GM12878 (cell line): Measurements from ENCODE around the gene SRRD. TPM values are rescaled to one million over a fixed set of nuclear protein-coding genes. Genes with fewer than 3 reads are reported as not detected.

Experiments
- ATAC-seq: fragments of 200-7000 bp; cut with Tn5 transposase; 3 replicates; pipeline ENCODE4 v1.9.1; 2020; ENCODE audit warnings: mild to moderate bottlenecking, moderate library complexity
- BruUV-seq: library from RNA; stranded (reverse); fragments of 400-500 nt; replicated peaks from 2 replicates; lab custom pipeline; 2021; lab: Mats Ljungman, UMichigan
- CTCF ChIA-PET: fragments of 300-600 bp; sonication (Branson Sonifier 250); formaldehyde crosslinking; extraction: SDS; loops from one replicate; lab custom pipeline; 2021; ENCODE audit warnings: inconsistent platforms; lab: Yijun Ruan, JAX
- POLR2A ChIA-PET: fragments of 350-600 bp; formaldehyde crosslinking; extraction: SDS; loops from one replicate; lab custom pipeline; 2021; ENCODE audit warnings: inconsistent platforms; lab: Charles Lee
- RAD21 ChIA-PET: fragments of 300-600 bp; sonication (Branson Sonifier 250); formaldehyde crosslinking; loops from one replicate; lab custom pipeline; 2023; ENCODE audit warnings: antibody characterized with exemption; ENCODE audit not compliant: unreplicated experiment; lab: Charles Lee
- SMC1A ChIA-PET: fragments of 300-600 bp; sonication (Branson Sonifier 250); formaldehyde crosslinking; loops from one replicate; lab custom pipeline; 2023; ENCODE audit not compliant: unreplicated experiment, uncharacterized antibody; lab: Charles Lee
- DNase-seq: peaks from one replicate; pipeline ENCODE4 v3.0.0-alpha.2; 2011; ENCODE audit warnings: low read depth, low spot score
- FAIRE-seq: peaks from 3 replicates; lab custom pipeline; 2011; peaks lifted over from hg19 to GRCh38; lab: Jason Lieb, UNC
- H2AFZ ChIP-seq: 2 replicates; pipeline ENCODE4 v1.6.0; 2011; ENCODE audit warnings: low read depth, low read length, control low read depth; ENCODE audit not compliant: control insufficient read depth
- H3K27ac ChIP-seq: 2 replicates; pipeline ENCODE4 v1.5.1; 2011; ENCODE audit warnings: control low read depth; ENCODE audit not compliant: control insufficient read depth, insufficient read depth
- H3K27me3 ChIP-seq, 2 experiments: replicated peaks in 1 of 2; 2 replicates each; pipeline versions ENCODE4 v1.6.0 to v1.6.1; 2011; ENCODE audit warnings: low read length in 1 of 2; ENCODE audit not compliant: control insufficient read depth in 2 of 2, insufficient read depth in 2 of 2
- H3K36me3 ChIP-seq, 2 experiments: 2 replicates each; pipeline ENCODE4 v1.5.1; 2011; ENCODE audit warnings: low read length in 1 of 2; ENCODE audit not compliant: control insufficient read depth in 2 of 2, insufficient read depth in 2 of 2
- H3K4me1 ChIP-seq: 2 replicates; pipeline ENCODE4 v1.6.1; 2011; ENCODE audit warnings: mild to moderate bottlenecking, low read length, moderate library complexity, mixed read lengths; ENCODE audit not compliant: control insufficient read depth, insufficient read depth
- H3K4me2 ChIP-seq: 2 replicates; pipeline ENCODE4 v1.6.0; 2011; ENCODE audit warnings: control low read depth; ENCODE audit not compliant: control insufficient read depth, insufficient read depth
- H3K4me3 ChIP-seq: fragments of 200-600 bp; sonication (generic); 2 replicates; pipeline ENCODE4 v1.5.1; 2016
- H3K79me2 ChIP-seq: 2 replicates; pipeline ENCODE4 v1.6.0; 2011; ENCODE audit warnings: low read length; ENCODE audit not compliant: control insufficient read depth, insufficient read depth
- H3K9ac ChIP-seq: 2 replicates; pipeline ENCODE4 v1.8.0; 2011; ENCODE audit warnings: low read length, control low read depth, mixed read lengths; ENCODE audit not compliant: control insufficient read depth, insufficient read depth
- H3K9me3 ChIP-seq: replicated peaks from 3 replicates; pipeline ENCODE4 v1.5.1; 2011; ENCODE audit warnings: mild to moderate bottlenecking, low read length; ENCODE audit not compliant: control insufficient read depth, insufficient read depth
- H4K20me1 ChIP-seq: 2 replicates; pipeline ENCODE4 v1.6.0; 2011; ENCODE audit not compliant: control insufficient read depth, insufficient read depth
- BRCA1 ChIP-seq: IDR thresholded peaks from 2 replicates; pipeline ENCODE4 v1.6.1; 2011; ENCODE audit warnings: low read depth, low read length, improper control_type of control experiment
- CBX5 ChIP-seq: sonication (generic); IDR thresholded peaks from 2 replicates; pipeline ENCODE4 v1.6.1; 2016; ENCODE audit warnings: low read depth, moderate library complexity, mild to moderate bottlenecking, inconsistent platforms
- ETV6 ChIP-seq, 2 experiments: fragments of 450-650 bp in 1 of 2; IDR thresholded peaks in 1 of 2; conservative IDR thresholded peaks in 1 of 2; 2 replicates each; pipeline ENCODE4 v1.6.1; 2014; ENCODE audit warnings: antibody characterized with exemption in 1 of 2, borderline replicate concordance in 1 of 2, low read depth in 1 of 2, mild to moderate bottlenecking in 1 of 2, moderate library complexity in 1 of 2
- MTA3 ChIP-seq: IDR thresholded peaks from 2 replicates; pipeline ENCODE4 v1.6.1; 2012; ENCODE audit warnings: low read length, inconsistent platforms, borderline replicate concordance
- NR2F1 ChIP-seq: fragments of 450-650 bp; conservative IDR thresholded peaks from 2 replicates; pipeline ENCODE4 v1.6.1; 2017; ENCODE audit warnings: mild to moderate bottlenecking
- POLR2A ChIP-seq: IDR thresholded peaks from 2 replicates; pipeline ENCODE4 v1.6.1; 2011; ENCODE audit warnings: low read depth, mild to moderate bottlenecking, low read length
- RB1 ChIP-seq: fragments of 450-650 bp; formaldehyde crosslinking; IDR thresholded peaks from 2 replicates; pipeline ENCODE4 v1.6.1; 2017; ENCODE audit warnings: mild to moderate bottlenecking, borderline replicate concordance
- RBBP5 ChIP-seq: fragments of 200-600 bp; sonication (generic); conservative IDR thresholded peaks from 2 replicates; pipeline ENCODE4 v1.6.1; 2016
- ZNF24 ChIP-seq: fragments of 450-650 bp; IDR thresholded peaks from 2 replicates; pipeline ENCODE4 v1.6.1; 2017; ENCODE audit warnings: antibody characterized with exemption, mild to moderate bottlenecking
- ZSCAN29 ChIP-seq: fragments of 450-650 bp; IDR thresholded peaks from 2 replicates; pipeline ENCODE4 v1.6.1; 2017; ENCODE audit warnings: mild to moderate bottlenecking, moderate library complexity
- WGBS: methylation state at CpG from one replicate; pipeline ENCODE4 v1.1.6; 2016; ENCODE audit warnings: low lambda C conversion rate; ENCODE audit not compliant: insufficient replicate concordance, insufficient coverage; ENCODE audit errors: missing lambda C conversion rate; 5-methylcytosine and 5-hydroxymethylcytosine counted together
- in situ Hi-C: fragments of 300-500 bp; cut with MboI; formaldehyde crosslinking; loops from 9 replicates; pipeline ENCODE4 v1.14.3; 2018; ENCODE audit warnings: mixed read lengths
- intact Hi-C: fragments of 100-400 bp; cut with micrococcal nuclease; formaldehyde crosslinking; loops from one replicate; pipeline ENCODE4 v1.14.2; 2022; ENCODE audit not compliant: unreplicated experiment
- polyA plus RNA-seq, 11 experiments: library from polyadenylated mRNA; depleted of rRNA in 4 of 11; unstranded in 6 of 11; stranded (reverse) in 5 of 11; fragments of >200 nt; fragmentation: Nextera tagmentation in 4 of 11; fragmentation: Illumina TruSeq in 1 of 11; extraction: Ambion mirVana in 4 of 11; extraction: Trizol in 1 of 11; gene quantifications; 1 replicate in 1 of 11; 2 replicates in 10 of 11; pipeline versions ENCODE4 v1.2.1 to v1.2.3, GENCODE V29; 2011 to 2016; ENCODE audit warnings: inconsistent platforms in 2 of 11, missing spikeins in 2 of 11, low read depth in 1 of 11
- total RNA-seq, 4 experiments: library from RNA; depleted of rRNA in 3 of 4; stranded (reverse); fragments of >200 nt in 3 of 4; fragmentation: Illumina TruSeq in 1 of 4; extraction: Trizol in 1 of 4; gene quantifications; 2 replicates each; pipeline versions ENCODE4 v1.2.1 to v1.2.3, GENCODE V29; 2013 to 2021
- TF ChIP-seq, protein P1 (sequence below): IDR thresholded peaks from 2 replicates; pipeline ENCODE4 v1.6.1; 2011; ENCODE audit warnings: low read depth, mild to moderate bottlenecking, low read length, moderate library complexity, borderline replicate concordance; ENCODE audit errors: extremely low read depth
- TF ChIP-seq, protein P2 (sequence below): fragments of 150-350 bp; IDR thresholded peaks from 2 replicates; pipeline ENCODE4 v1.6.1; 2016; ENCODE audit warnings: low read depth, low read length
- TF ChIP-seq, protein P3 (sequence below): IDR thresholded peaks from 2 replicates; pipeline ENCODE4 v1.6.1; 2012; ENCODE audit warnings: mild to moderate bottlenecking, low read depth, low read length
- TF ChIP-seq, protein P4 (sequence below): IDR thresholded peaks from 2 replicates; pipeline ENCODE4 v1.6.1; 2012; ENCODE audit warnings: low read depth, low read length, improper control_type of control experiment
- TF ChIP-seq, protein P5 (sequence below): fragments of 450-650 bp; IDR thresholded peaks from 2 replicates; pipeline ENCODE4 v1.6.1; 2018; ENCODE audit warnings: mild to moderate bottlenecking, low read depth, moderate library complexity; ENCODE audit not compliant: partially characterized antibody

SRRD gene
- total and polyA plus RNA-seq, 10 of the 15 experiments (the other 5 are each of a cell fraction or from before 2014, with no cell fraction given) = 4.1 to 50.6 (median 27.5) TPM

DNA sequence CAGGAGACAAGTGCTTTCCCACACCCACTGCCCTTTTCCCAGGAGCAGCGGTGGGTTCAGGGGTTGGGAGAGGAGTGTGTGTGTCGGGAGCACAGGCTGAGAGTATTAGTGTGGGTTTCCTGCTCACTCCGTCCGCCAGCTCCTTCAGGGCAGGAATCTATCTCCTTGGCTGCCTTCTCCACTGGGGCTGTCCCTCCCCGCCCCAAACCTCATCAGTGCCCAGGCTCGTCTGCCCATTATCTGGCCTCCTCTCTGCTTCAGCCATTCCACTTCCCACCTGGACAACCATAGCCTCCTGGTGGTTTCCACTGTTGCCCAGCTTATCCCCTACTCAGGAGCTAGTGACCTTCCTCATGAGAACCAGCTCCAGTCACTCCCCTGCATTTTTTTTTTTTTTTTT lies 34.7 kb upstream of the SRRD start:
- intact Hi-C loops (no loop called here), in situ Hi-C loops (no loop called here)
- CTCF ChIA-PET = interaction anchor here (0.6 to 1.2 kb wide), 3 partner anchors 12 to 412 kb away, joined by 3 to 5 read pairs (median 3); no protein-coding TSS in a partner anchor
- no peak overlapping the region for H3K4me3 ChIP-seq
- no peaks in the 10 kb centered on the region for H3K9me3 ChIP-seq
- no peak overlapping the region for H2AFZ ChIP-seq
- no peak overlapping the region for H3K27ac ChIP-seq
- DNase-seq (no peak), ATAC-seq (no peak), FAIRE-seq (no peak)
- H4K20me1 ChIP-seq = 0 out of 2 replicates have a peak, but pooled peaks cover 3% of the 10 kb centered on the region
- H3K79me2 ChIP-seq = no peaks in the 10 kb centered on the region
- no peak overlapping the region for H3K4me2 ChIP-seq
- POLR2A ChIA-PET = interaction anchor here (0.6 to 0.7 kb wide), 2 partner anchors 14 to 30 kb away, joined by 5 to 9 read pairs; no protein-coding TSS in a partner anchor
- 96% methylated on average over 6 of the region's 6 CpGs for WGBS
- no peaks in the 10 kb centered on the region for H3K27me3 ChIP-seq
- H3K9ac ChIP-seq = no peak overlapping the region
- RAD21 ChIA-PET = no interaction called here
- BruUV-seq = no TSS peak
- SMC1A ChIA-PET = no interaction called here
- H3K4me1 ChIP-seq = no peaks in the 10 kb centered on the region
- H3K36me3 ChIP-seq = peaks cover 6 to 17% of the 10 kb centered on the region in 2 experiments
- TF ChIP-seq, protein P1, sequence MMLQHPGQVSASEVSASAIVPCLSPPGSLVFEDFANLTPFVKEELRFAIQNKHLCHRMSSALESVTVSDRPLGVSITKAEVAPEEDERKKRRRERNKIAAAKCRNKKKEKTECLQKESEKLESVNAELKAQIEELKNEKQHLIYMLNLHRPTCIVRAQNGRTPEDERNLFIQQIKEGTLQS = no peak
- TF ChIP-seq ZNF24 (no peak), BRCA1 (no peak), POLR2A (no peak), NR2F1 (no peak), RBBP5 (no peak), RB1 (no peak), MTA3 (no peak), CBX5 (no peak), ZSCAN29 (no peak), ETV6 (conservative IDR thresholded peaks at IDR 0.05 in 1 of 2, IDR thresholded peaks at IDR 0.05 in 1 of 2; ENCODE audit: borderline replicate concordance in 1 of 2, low read depth in 1 of 2) (no peak)
- TF ChIP-seq, protein P2, sequence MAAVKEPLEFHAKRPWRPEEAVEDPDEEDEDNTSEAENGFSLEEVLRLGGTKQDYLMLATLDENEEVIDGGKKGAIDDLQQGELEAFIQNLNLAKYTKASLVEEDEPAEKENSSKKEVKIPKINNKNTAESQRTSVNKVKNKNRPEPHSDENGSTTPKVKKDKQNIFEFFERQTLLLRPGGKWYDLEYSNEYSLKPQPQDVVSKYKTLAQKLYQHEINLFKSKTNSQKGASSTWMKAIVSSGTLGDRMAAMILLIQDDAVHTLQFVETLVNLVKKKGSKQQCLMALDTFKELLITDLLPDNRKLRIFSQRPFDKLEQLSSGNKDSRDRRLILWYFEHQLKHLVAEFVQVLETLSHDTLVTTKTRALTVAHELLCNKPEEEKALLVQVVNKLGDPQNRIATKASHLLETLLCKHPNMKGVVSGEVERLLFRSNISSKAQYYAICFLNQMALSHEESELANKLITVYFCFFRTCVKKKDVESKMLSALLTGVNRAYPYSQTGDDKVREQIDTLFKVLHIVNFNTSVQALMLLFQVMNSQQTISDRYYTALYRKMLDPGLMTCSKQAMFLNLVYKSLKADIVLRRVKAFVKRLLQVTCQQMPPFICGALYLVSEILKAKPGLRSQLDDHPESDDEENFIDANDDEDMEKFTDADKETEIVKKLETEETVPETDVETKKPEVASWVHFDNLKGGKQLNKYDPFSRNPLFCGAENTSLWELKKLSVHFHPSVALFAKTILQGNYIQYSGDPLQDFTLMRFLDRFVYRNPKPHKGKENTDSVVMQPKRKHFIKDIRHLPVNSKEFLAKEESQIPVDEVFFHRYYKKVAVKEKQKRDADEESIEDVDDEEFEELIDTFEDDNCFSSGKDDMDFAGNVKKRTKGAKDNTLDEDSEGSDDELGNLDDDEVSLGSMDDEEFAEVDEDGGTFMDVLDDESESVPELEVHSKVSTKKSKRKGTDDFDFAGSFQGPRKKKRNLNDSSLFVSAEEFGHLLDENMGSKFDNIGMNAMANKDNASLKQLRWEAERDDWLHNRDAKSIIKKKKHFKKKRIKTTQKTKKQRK = no peak
- TF ChIP-seq, protein P3, sequence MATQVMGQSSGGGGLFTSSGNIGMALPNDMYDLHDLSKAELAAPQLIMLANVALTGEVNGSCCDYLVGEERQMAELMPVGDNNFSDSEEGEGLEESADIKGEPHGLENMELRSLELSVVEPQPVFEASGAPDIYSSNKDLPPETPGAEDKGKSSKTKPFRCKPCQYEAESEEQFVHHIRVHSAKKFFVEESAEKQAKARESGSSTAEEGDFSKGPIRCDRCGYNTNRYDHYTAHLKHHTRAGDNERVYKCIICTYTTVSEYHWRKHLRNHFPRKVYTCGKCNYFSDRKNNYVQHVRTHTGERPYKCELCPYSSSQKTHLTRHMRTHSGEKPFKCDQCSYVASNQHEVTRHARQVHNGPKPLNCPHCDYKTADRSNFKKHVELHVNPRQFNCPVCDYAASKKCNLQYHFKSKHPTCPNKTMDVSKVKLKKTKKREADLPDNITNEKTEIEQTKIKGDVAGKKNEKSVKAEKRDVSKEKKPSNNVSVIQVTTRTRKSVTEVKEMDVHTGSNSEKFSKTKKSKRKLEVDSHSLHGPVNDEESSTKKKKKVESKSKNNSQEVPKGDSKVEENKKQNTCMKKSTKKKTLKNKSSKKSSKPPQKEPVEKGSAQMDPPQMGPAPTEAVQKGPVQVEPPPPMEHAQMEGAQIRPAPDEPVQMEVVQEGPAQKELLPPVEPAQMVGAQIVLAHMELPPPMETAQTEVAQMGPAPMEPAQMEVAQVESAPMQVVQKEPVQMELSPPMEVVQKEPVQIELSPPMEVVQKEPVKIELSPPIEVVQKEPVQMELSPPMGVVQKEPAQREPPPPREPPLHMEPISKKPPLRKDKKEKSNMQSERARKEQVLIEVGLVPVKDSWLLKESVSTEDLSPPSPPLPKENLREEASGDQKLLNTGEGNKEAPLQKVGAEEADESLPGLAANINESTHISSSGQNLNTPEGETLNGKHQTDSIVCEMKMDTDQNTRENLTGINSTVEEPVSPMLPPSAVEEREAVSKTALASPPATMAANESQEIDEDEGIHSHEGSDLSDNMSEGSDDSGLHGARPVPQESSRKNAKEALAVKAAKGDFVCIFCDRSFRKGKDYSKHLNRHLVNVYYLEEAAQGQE = no peak
- TF ChIP-seq, protein P4, sequence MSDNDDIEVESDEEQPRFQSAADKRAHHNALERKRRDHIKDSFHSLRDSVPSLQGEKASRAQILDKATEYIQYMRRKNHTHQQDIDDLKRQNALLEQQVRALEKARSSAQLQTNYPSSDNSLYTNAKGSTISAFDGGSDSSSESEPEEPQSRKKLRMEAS = no peak
- TF ChIP-seq, protein P5, sequence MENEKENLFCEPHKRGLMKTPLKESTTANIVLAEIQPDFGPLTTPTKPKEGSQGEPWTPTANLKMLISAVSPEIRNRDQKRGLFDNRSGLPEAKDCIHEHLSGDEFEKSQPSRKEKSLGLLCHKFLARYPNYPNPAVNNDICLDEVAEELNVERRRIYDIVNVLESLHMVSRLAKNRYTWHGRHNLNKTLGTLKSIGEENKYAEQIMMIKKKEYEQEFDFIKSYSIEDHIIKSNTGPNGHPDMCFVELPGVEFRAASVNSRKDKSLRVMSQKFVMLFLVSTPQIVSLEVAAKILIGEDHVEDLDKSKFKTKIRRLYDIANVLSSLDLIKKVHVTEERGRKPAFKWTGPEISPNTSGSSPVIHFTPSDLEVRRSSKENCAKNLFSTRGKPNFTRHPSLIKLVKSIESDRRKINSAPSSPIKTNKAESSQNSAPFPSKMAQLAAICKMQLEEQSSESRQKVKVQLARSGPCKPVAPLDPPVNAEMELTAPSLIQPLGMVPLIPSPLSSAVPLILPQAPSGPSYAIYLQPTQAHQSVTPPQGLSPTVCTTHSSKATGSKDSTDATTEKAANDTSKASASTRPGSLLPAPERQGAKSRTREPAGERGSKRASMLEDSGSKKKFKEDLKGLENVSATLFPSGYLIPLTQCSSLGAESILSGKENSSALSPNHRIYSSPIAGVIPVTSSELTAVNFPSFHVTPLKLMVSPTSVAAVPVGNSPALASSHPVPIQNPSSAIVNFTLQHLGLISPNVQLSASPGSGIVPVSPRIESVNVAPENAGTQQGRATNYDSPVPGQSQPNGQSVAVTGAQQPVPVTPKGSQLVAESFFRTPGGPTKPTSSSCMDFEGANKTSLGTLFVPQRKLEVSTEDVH = no peak
